ENCODE measurements around the gene MR1. TPM values are rescaled to one million over a fixed set of nuclear protein-coding genes. Genes with fewer than 3 reads are reported as not detected.

The MR1 gene
- total RNA-seq, 1 donor: 35.8 TPM

DNA sequence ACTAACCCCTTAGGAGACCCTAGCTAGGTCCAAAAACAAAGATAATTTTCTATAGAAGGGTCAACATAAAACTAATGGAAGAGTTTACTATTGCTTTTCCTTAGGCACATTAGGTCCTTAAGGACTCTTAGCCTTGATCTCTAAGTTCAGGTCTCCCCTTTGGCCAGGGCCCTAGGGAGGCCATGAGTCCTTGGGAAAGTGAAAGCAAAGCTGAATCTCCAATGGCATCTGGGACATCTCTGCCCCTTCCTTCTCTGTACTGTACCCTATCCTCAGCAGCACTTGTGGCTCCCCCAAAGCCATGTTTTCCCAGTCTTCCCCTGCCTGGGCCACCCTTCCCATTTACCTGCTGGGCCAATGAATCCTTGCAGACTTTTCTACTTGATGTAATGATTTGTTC, 69.1 kb downstream of the MR1 start:
- DNase-seq (ENCODE audit: low read depth): no peak
- TF ChIP-seq CTCF (IDR thresholded peaks at IDR 0.05; ENCODE audit: insufficient read depth, low read depth, low read length): no peak

GRCh38 chr1:181103399-181103798, 69.6 kb downstream of the MR1 start:
- no peak for DNase-seq (ENCODE audit: low read depth)
- H3K4me3 ChIP-seq (ENCODE audit: low read depth, low read length): peak overlapping the region; percentile 78
- TF ChIP-seq CTCF (IDR thresholded peaks at IDR 0.05; ENCODE audit: insufficient read depth, low read depth, low read length): no peak

More for the DNA sequence above, 69.1 kb downstream of the MR1 start:
- H3K4me3 ChIP-seq (ENCODE audit: low read depth, low read length): no peak overlapping the region

GRCh38 chr1:181104042-181104789, 70.4 kb downstream of the MR1 start:
- no peak for DNase-seq (ENCODE audit: low read depth)
- peak overlapping the region; percentile 78 for H3K4me3 ChIP-seq (ENCODE audit: low read depth, low read length)
- peak; percentile 12 for TF ChIP-seq CTCF (IDR thresholded peaks at IDR 0.05; ENCODE audit: insufficient read depth, low read depth, low read length)

DNA sequence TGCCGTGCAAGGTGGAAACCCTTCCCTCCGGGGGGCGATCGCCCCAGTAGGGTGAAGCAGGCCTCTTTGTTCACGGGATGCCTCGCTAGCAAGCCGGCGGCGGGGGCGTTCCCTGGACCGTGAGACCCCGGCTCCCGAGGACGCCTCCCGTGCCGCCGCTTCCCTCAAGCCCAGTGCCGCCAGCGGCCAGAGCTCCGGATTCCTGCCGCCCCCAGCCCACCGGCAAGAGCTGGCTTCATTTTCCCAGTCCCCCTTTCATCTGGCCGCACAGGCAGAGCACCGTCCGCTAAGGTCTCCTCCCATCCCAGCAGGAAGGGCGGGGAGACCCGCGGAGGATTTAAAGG, 71.0 kb downstream of the MR1 start:
- DNase-seq (ENCODE audit: low read depth): no peak
- H3K4me3 ChIP-seq (ENCODE audit: low read depth, low read length): peak overlapping the region; percentile 78
- no peak for TF ChIP-seq CTCF (IDR thresholded peaks at IDR 0.05; ENCODE audit: insufficient read depth, low read depth, low read length)

DNA sequence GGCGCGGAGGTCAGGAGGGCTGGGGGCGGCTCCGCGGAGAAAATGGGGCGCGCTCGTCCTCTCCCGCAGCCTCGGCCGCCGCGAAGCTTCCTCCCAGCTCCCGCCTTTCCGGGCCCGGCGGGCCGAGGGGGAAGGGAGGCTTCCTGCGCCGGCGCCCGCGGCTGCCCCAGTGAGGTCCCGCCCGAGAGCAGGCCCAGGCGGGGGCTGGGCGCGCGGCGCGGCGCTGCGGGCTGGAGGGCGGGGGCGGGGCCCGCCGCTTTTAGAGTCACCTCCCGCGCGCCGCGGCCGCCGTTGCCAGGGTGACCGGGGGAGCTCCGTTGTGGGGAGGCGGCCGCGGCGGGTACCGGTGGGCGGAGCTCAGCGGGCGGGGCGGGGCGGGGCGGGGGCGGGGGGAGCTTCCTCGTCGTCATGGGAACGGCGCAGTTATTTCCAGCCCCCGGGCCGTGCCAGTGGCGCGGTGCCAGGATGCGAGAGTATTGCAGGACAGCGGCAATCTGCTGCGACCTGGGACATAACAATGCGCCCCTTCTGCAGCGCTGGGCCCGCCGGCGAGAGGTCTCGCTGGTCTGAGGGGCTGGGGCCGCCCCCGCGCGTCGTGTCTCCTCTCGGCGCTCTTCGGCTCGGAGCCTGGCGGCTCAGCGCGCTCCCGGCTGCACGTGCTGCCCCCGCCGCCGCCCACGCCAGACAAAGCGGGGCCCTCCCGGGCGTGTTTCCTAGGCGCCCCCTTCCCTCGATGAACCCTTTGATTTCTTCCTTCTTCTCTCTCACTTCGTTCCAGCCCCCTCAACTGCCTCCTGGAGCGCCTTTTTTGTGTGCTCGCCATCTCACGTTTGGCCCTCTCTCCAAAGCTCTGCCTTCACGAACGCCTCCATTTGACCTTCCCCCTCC, 71.6 kb downstream of the MR1 start:
- peak; percentile 93 for DNase-seq (ENCODE audit: low read depth)
- TF ChIP-seq CTCF (IDR thresholded peaks at IDR 0.05; ENCODE audit: insufficient read depth, low read depth, low read length): no peak
- H3K4me3 ChIP-seq (ENCODE audit: low read depth, low read length): peak overlapping the region; percentile 78

- DNase-seq (ENCODE audit: low read depth): no peak
- no peak for TF ChIP-seq CTCF (IDR thresholded peaks at IDR 0.05; ENCODE audit: insufficient read depth, low read depth, low read length)
- no peak overlapping the region for H3K4me3 ChIP-seq (ENCODE audit: low read depth, low read length)
Measured at GRCh38 chr1:181106022-181106312, 72.2 kb downstream of the MR1 start.
